ENCODE results near the gene KLHL35. TPM values are rescaled to one million over a fixed set of nuclear protein-coding genes. Genes with fewer than 3 reads are reported as not detected.

Gene KLHL35
- total RNA-seq, 2 experiments from 2014 or later = 0.21 TPM; not detected in 1

- Histone ChIP-seq H3K36me3 (ENCODE audit: insufficient read depth, low read length) (no peaks in the 10 kb centered on the region), H4K20me1 (ENCODE audit: insufficient read depth, low read length) (no peaks in the 10 kb centered on the region), H2AFZ (ENCODE audit: low read length) (no peak overlapping the region), H3K9me2 (ENCODE audit: insufficient read depth, low read length) (no peaks in the 10 kb centered on the region), H3K79me2 (ENCODE audit: insufficient read depth, low read depth, low read length) (no peaks in the 10 kb centered on the region), H3K27ac (ENCODE audit: low read depth, low read length, poor library complexity, severe bottlenecking) (no peak overlapping the region), H3K9me3 (ENCODE audit: low read length) (no peaks in the 10 kb centered on the region), H3K4me1 (ENCODE audit: insufficient read depth, low read length, poor library complexity, severe bottlenecking) (peaks cover 15% of the 10 kb centered on the region), H3K4me3 (ENCODE audit: low read depth, low read length, poor library complexity, severe bottlenecking) (no peak overlapping the region), H3K4me2 (ENCODE audit: low read length) (no peak overlapping the region)
- no peak for DNase-seq (ENCODE audit: low spot score)
- BruUV-seq (replicated peaks) = no TSS peak
- POLR2A ChIA-PET = no interaction called here
- intact Hi-C loops (cut with micrococcal nuclease; ENCODE audit: unreplicated experiment) = no loop called here
- CTCF ChIA-PET (ENCODE audit: unreplicated experiment) = no interaction called here
- no peak for TF ChIP-seq CTCF (conservative IDR thresholded peaks at IDR 0.05; ENCODE audit: low read length)
- TF ChIP-seq EZH2phosphoT487 (IDR thresholded peaks at IDR 0.05; ENCODE audit: borderline replicate concordance, low read depth, low read length) = no peak
Observed at GRCh38 chr11:75479597-75480145, 46.7 kb upstream of the KLHL35 start.

GRCh38 chr11:75478783-75479596, 46.0 kb upstream of the KLHL35 start:
- Histone ChIP-seq H3K4me2 (ENCODE audit: low read length) (no peak overlapping the region), H3K79me2 (ENCODE audit: insufficient read depth, low read depth, low read length) (no peaks in the 10 kb centered on the region), H3K27ac (ENCODE audit: low read depth, low read length, poor library complexity, severe bottlenecking) (no peak overlapping the region), H3K9me2 (ENCODE audit: insufficient read depth, low read length) (no peaks in the 10 kb centered on the region), H3K36me3 (ENCODE audit: insufficient read depth, low read length) (no peaks in the 10 kb centered on the region), H3K4me1 (ENCODE audit: insufficient read depth, low read length, poor library complexity, severe bottlenecking) (peaks cover 22% of the 10 kb centered on the region), H3K4me3 (ENCODE audit: low read depth, low read length, poor library complexity, severe bottlenecking) (no peak overlapping the region), H2AFZ (ENCODE audit: low read length) (no peak overlapping the region), H4K20me1 (ENCODE audit: insufficient read depth, low read length) (no peaks in the 10 kb centered on the region), H3K9me3 (ENCODE audit: low read length) (no peaks in the 10 kb centered on the region)
- TF ChIP-seq EZH2phosphoT487 (IDR thresholded peaks at IDR 0.05; ENCODE audit: borderline replicate concordance, low read depth, low read length) (no peak), CTCF (conservative IDR thresholded peaks at IDR 0.05; ENCODE audit: low read length) (no peak)
- ChIA-PET POLR2A (interaction anchor here (0.6 kb wide), 2 partner anchors 182 to 254 kb away, joined by 4 to 6 read pairs; no protein-coding TSS in a partner anchor), CTCF (ENCODE audit: unreplicated experiment) (no interaction called here)
- no peak for DNase-seq (ENCODE audit: low spot score)
- no TSS peak for BruUV-seq (replicated peaks)
- intact Hi-C loops (cut with micrococcal nuclease; ENCODE audit: unreplicated experiment) = no loop called here

- Histone ChIP-seq H3K9me3 (ENCODE audit: low read length) (no peaks in the 10 kb centered on the region), H3K4me3 (ENCODE audit: low read depth, low read length, poor library complexity, severe bottlenecking) (no peak overlapping the region), H3K36me3 (ENCODE audit: insufficient read depth, low read length) (no peaks in the 10 kb centered on the region), H3K79me2 (ENCODE audit: insufficient read depth, low read depth, low read length) (no peaks in the 10 kb centered on the region), H3K4me2 (ENCODE audit: low read length) (no peak overlapping the region), H3K4me1 (ENCODE audit: insufficient read depth, low read length, poor library complexity, severe bottlenecking) (peaks cover 23% of the 10 kb centered on the region), H2AFZ (ENCODE audit: low read length) (no peak overlapping the region), H3K9me2 (ENCODE audit: insufficient read depth, low read length) (no peaks in the 10 kb centered on the region), H3K27ac (ENCODE audit: low read depth, low read length, poor library complexity, severe bottlenecking) (no peak overlapping the region), H4K20me1 (ENCODE audit: insufficient read depth, low read length) (no peaks in the 10 kb centered on the region)
- POLR2A ChIA-PET = interaction anchor here (1.5 kb wide), 1 partner anchor 25 kb away, joined by 3 read pairs; no protein-coding TSS in a partner anchor
- TF ChIP-seq EZH2phosphoT487 (IDR thresholded peaks at IDR 0.05; ENCODE audit: borderline replicate concordance, low read depth, low read length) (no peak), CTCF (conservative IDR thresholded peaks at IDR 0.05; ENCODE audit: low read length) (no peak)
- CTCF ChIA-PET (ENCODE audit: unreplicated experiment) = no interaction called here
- no TSS peak for BruUV-seq (replicated peaks)
- intact Hi-C loops (cut with micrococcal nuclease; ENCODE audit: unreplicated experiment) = no loop called here
- no peak for DNase-seq (ENCODE audit: low spot score)
Observed at GRCh38 chr11:75477614-75477935, 44.6 kb upstream of the KLHL35 start.
